Activated T-helper 1 cell treated with Interleukin-2 at 50 U/mL for 16 hours (primary cell): ENCODE measurements around the gene PPT2.

Source experiments
- DNase-seq: peaks from one replicate; pipeline ENCODE4 v3.0.0-alpha.2; 2020; ENCODE audit warnings: low read depth

PPT2 gene

DNA sequence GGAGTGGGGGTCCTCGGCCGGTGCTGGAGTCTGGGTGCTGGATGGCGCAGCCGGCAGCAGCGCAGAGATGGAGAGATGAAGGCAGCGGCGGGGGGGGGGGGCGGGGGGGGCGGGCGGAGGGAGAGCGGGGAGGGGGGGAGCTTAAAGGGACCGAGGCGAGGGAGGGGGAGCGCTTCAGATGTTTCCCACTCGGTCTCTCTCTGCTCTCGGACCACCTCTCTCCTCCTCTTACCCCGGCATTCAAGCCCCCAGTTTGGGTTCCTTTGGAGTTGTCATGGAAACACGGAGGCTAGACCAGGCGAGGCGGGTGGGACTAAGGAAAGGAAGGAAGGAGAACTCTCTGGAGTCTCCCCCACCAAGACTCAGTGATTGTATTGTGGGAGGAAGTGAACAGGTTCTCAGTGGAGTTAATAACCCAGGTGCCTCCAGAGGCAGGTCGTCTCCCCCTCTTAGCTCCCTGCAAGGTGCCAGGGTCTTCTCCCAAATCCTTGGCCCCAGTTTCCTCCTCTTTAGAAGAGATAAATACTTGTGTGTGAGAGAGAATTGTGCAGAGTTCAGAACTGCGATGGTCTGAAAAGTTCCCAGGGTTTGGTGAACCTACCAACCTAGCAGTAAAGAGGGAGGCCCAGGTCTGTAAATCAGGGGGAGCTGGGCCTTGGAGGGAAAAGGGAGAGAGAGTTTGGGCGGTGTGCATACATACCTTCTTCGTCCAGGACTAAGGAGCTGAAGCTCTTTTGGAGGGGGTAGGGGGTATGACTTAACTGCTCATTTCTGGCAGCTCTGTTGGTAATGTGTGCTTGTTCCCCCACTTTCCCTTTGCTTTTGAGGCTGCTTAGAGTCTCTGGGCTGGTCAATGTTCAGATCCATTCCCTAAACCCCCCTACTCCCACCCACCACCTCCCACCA lies 1.8 kb upstream of the PPT2 start, which contains the start of gene PRRT1:
PRRT1 (minus strand) TSS at position 77 of the 906 bp plus-strand sequence. CDS start 112 bp downstream, outside the sequence.
- no peak for DNase-seq

DNA sequence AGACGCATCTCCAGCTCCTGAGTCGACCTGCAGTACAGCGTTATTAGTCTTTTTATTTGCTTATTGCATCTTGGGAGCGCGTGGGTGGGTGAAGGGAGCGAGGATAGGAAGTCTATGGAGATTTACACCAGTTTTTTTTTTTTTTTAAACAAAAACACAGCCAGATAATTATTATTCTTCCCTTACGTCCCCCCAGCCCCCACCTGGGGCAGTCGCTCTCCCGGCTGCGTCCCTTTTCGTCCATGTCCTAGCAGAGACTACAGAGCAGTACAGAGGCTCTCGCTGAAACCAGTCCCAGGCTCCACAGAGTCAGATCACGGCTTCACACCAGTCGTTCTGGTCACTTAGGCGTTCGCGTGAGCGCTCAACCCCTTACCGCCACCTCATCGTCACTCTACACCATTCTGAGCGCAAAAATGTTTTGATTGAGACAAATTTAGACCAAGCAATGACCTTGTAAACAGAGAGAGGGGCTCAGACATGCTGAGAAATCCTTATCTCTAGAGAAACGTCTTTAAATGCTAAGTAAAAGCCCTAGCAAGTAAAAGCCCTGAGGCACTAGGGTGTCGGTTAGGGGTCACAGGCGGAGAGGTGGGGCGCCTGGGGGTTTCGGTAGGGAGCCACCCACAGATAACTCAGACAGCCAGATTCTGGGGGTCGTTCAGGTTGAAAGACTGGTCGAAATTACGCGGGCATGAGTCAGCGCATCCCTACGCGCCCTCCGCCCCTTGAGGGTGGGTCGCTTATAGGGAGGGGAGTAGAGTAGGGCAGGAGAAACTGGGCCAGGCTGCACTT lies 975 bp upstream of the PPT2 start:
- DNase-seq, result no peak

DNA sequence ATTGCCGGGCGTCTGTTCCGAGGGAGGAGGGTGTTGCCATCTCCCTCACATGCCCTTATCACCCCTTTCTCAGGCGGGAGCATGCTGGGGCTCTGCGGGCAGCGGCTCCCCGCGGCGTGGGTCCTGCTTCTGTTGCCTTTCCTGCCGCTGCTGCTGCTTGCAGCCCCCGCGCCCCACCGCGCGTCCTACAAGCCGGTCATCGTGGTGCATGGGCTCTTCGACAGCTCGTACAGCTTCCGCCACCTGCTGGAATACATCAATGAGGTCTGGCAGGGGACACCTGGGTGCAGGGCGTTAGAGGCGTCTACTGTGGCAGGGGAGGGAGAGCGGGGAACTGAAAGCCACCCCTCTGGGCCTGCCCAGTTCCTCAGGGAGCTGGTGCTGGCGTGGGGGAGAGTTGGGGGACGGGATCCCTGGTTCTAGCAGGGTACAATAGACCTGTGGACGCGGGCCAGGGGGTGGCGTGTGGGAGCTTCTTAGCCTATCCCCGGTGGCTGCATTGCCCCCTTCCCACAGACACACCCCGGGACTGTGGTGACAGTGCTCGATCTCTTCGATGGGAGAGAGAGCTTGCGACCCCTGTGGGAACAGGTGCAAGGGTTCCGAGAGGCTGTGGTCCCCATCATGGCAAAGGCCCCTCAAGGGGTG lies 697 bp downstream of the PPT2 start:
- DNase-seq, result peak; percentile 44

GRCh38 chr6:32156891-32157290 lies 3.0 kb downstream of the PPT2 start:
- no peak for DNase-seq

- no peak for DNase-seq
These were observed 4.1 kb downstream of the PPT2 start for GRCh38 chr6:32158052-32158451.

DNA sequence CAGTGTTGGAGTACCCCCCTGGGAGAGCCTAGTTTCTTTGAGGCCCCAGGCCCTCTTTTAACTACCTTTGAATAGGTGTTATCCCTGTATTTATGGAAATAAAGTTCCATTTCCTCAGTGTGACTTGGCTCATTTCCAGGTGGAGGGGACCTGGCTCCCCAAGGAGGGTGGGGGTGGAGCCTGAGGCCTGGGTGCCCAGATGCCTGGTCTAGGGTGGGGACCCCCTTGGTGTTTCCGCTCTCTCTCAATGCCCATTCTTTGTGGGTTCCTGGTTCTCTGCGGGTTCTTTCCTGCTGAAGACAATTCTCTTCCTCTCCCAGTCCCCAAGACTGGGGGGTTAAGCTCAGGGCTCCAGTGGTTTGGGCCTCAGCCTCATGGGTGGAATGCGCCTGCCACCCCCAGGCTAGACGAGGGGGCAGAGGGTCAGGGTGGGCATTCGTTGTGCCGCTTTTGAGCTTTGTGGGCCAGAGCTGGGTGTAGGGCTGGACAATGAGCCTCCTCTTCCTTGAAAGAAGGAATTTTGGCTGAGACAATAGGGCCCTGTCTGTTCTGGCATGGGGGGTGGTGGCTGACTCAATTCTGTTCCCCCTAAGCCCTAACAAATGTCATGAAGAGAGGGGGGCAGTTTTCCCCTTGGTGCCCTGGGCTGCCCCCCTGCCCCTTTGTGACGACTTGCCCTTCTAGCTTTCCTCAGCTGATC lies 9.8 kb downstream of the PPT2 start:
- DNase-seq, result no peak

GRCh38 chr6:32164295-32164694 lies 10.4 kb downstream of the PPT2 start, which contains the start of gene EGFL8:
EGFL8 (plus strand) TSS chr6:32164595; CDS start chr6:32166166, 1,571 bp downstream.
- no peak for DNase-seq

- DNase-seq, result no peak
These were observed 12.6 kb downstream of the PPT2 start for GRCh38 chr6:32166411-32167061.

DNA sequence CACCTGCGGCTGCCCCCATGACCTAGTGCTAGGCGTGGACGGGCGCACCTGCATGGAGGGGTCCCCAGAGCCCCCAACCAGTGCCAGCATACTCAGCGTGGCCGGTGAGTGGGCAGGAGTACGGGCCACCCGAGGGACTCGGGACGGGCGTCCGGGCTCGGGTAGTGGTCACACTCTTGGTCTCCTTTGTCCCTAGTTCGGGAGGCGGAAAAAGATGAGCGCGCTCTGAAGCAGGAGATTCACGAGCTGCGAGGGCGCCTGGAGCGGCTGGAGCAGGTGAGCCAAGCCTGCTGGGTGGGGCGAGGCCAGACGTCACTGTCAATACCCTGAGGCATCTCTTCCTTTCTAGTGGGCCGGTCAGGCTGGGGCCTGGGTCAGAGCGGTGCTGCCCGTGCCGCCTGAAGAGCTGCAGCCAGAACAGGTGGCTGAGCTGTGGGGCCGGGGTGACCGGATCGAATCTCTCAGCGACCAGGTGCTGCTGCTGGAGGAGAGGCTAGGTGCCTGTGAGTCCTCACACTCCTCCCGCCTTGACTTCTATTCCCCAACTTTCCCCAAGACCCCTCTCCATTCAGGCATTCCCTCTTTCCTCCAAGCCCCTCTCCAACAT lies 13.3 kb downstream of the PPT2 start:
- no peak for DNase-seq

DNA sequence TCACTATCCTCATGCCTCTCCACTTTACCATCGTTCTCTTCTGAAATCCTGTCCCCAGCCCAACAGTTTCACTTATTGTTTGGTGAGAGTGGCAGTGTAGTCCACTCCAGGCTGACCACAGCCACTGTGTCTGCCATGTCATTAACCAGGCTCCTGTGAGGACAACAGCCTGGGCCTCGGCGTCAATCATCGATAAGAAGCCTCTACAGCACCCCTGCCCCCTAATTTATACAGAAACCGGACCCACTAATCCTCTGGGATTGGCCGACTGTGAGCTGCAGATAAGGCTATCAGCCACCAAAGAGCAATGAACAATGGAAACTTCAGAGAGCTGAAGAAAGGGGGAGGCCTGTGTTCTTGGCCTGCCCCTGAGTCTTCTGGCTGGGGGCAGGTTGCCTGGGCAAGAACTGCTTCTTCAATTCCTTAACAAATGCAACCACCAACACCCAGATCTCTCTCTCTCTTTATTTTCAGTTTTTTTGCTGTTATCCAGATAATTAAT lies 13.9 kb downstream of the PPT2 start:
- no peak for DNase-seq

DNA sequence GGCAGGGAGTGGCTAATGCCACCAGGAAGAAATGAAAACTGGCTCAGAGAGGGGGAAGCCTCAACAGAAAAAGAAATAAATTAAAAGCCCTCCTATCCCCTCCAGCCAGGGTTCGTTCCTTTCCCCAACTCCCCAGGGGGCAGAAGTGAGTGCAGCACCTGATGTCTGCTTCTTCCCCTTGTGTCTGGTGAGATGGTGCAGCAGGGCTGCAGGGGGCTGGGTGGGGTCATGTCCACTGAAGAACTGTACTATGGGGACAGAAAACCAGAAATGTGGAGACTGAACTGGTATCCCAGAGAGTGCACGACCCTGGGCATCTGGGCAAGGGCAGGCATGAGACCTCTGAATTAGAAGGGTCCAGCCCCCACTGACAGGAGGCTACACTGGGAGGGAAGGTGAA lies 14.4 kb downstream of the PPT2 start:
- no peak for DNase-seq

GRCh38 chr6:32168807-32169591 lies 15.1 kb downstream of the PPT2 start:
- no peak for DNase-seq

DNA sequence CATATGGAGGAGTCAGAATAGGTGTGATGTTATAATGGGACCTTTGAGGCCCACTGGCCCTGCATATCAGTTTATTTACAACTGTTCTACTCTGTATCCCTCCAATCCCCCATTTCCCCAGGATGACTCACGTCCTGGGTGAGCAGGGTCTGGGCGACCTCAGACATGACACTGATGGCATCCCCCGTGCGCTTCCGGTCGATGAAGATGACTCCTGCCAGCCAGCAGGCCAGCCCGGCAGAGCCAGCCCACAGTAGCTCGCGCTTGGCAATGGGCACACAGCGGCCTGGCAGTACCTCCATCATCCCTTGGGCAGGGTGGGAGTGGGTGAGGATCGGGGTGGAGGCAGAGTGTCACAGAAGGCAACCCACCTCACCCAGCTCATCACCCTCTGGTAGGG lies 16.4 kb downstream of the PPT2 start:
- DNase-seq, result no peak

- DNase-seq, result no peak
These were observed 17.3 kb downstream of the PPT2 start for GRCh38 chr6:32171234-32171633.

- DNase-seq, result no peak
These were observed 19.2 kb downstream of the PPT2 start for GRCh38 chr6:32173051-32173727.

GRCh38 chr6:32174416-32174815 lies 20.5 kb downstream of the PPT2 start:
- no peak for DNase-seq

DNA sequence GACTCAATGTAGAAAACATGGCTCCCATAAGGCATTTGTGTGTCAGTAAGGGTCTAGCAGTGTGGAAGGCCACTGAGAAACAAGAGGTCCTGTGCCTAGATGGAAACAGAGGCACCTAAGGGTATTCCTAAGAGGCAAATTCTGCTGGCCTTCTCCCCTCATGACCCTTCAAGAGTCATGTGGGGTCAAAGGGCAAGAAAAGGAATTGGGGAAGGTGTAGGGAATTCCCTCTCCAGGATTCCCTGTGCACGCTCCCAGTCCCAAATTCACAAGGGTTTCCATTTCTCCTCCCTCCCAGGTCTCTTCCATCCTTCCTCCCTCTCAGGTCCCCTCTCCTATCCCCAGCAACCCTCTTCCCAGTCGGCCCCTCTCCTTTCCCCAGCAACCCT lies 21.4 kb downstream of the PPT2 start:
- no peak for DNase-seq

DNA sequence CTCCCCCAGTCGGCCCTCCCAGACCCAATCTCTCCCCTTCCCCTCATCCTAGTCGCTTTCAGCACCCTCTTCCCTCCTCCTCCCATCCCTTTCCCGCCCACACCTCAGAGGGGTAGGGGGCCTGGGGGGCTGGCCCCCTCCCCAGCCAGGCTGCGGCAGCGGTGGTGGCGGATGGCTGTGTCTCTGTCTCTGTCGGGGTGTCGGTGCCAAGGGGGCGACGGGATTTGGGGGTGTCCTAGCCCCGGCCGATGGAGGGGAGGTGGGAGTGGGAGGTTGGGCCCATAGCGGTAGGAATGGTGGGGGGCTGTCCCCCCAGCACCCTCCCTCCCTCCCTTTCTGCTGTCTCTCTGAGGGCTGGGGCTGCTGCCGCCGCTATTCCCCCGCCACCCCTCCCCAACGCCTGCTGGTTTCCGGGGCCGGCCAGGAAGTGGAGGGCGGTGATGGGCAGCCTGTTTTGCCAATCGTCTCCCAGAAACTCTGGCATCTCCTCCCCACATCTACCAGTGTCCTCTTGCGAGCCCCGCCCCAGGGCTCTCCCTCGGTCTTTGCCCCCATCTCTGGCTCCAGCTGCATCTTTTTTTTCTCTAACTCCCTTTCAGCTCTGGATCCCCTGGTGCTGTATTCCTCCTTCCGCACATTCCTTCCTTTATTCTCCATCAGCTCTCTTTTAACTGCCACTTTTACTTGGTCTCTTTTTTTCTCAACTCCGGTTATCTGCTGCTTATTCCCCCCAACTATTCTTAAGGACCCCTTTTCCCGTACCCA lies 22.0 kb downstream of the PPT2 start, which contains the start of gene AGPAT1:
AGPAT1 (minus strand) TSS at position 374 of the 765 bp plus-strand sequence. CDS start 4,588 bp downstream, outside the sequence.
- peak; percentile 93 for DNase-seq
